Progenitor cell of endocrine pancreas (in vitro differentiated cells): Measurements from ENCODE around the gene CPNE4. TPM values are rescaled to one million over a fixed set of nuclear protein-coding genes. Genes with fewer than 3 reads are reported as not detected.

Source experiments
- DNase-seq: peaks from one replicate; pipeline ENCODE4 v3.0.0; 2021; ENCODE audit warnings: low spot score; ENCODE audit not compliant: unreplicated experiment
- H3K27ac Mint-ChIP-seq: 2 replicates; pipeline ENCODE4 v1.8.0; 2021; ENCODE audit warnings: mild to moderate bottlenecking, moderate library complexity, mixed read lengths
- H3K27me3 Mint-ChIP-seq: 2 replicates; pipeline ENCODE4 v1.8.0; 2021; ENCODE audit warnings: mixed read lengths
- H3K36me3 Mint-ChIP-seq: 2 replicates; pipeline ENCODE4 v1.8.0; 2022; ENCODE audit warnings: mixed read lengths; ENCODE audit not compliant: insufficient read depth
- H3K4me1 Mint-ChIP-seq: 2 replicates; pipeline ENCODE4 v1.8.0; 2021; ENCODE audit warnings: low read depth, mixed read lengths
- H3K4me3 Mint-ChIP-seq: 2 replicates; pipeline ENCODE4 v1.8.0; 2021; ENCODE audit warnings: low read depth, mild to moderate bottlenecking, moderate library complexity, mixed read lengths
- H3K9me3 Mint-ChIP-seq: 2 replicates; pipeline ENCODE4 v1.8.0; 2021; ENCODE audit warnings: low read depth, mixed read lengths
- CTCF ChIP-seq: fragments of 200-600 bp; sonication (generic); IDR thresholded peaks from one replicate; pipeline ENCODE4 v1.5.0; 2021; ENCODE audit warnings: antibody characterized with exemption, mild to moderate bottlenecking; ENCODE audit not compliant: unreplicated experiment
- total RNA-seq: library from RNA; stranded (reverse); gene quantifications from 2 replicates; pipeline ENCODE4 v1.2.1, GENCODE V29; 2021

Gene CPNE4
- total RNA-seq, 1 donor from 2014 or later, result 5.5 TPM

DNA sequence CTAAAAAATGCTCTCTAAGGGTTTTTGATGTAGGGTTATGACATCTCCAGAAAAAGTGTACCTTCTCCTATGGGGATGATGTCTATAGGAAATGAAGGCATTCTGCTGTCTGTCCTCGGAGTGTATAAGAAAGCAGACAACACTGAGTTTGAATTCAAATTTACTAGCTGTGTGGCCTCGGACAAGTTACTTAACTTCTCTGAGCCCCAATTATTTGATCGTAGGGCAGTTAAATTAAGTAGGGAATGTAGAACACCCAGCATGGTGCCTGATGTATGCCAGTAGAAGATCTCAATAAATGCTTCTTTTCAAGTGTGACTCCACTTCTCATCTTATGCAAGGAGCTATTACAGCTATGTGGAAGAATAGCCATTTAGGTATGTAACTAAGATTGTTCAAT is 184.6 kb downstream of the CPNE4 start:
- H3K27ac Mint-ChIP-seq, result no peak overlapping the region
- H3K36me3 Mint-ChIP-seq, result no peaks in the 10 kb centered on the region
- peaks cover 5% of the 10 kb centered on the region for H3K27me3 Mint-ChIP-seq
- no peaks in the 10 kb centered on the region for H3K4me1 Mint-ChIP-seq
- TF ChIP-seq CTCF, result no peak
- DNase-seq, result no peak
- H3K4me3 Mint-ChIP-seq, result no peak overlapping the region
- no peaks in the 10 kb centered on the region for H3K9me3 Mint-ChIP-seq

DNA sequence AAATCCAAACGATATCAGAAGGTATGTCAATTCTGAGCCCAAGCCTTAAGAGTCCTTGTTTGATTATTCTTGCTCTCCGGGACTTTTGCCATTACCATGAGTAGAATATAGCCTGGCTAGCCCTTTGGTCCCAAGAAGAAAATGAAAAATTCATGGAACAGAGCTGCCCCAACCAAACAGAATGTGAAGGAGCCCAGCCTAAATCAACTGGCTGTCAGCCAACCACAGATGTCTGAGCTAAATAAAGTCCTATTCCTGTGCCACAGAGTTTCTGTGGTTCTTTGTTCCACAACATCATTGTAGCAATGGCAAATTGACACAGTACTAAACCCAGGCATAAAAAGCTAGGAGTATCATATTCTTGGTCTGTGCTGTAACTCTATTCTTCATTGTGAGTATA is 185.2 kb downstream of the CPNE4 start:
- H3K9me3 Mint-ChIP-seq, result no peaks in the 10 kb centered on the region
- H3K4me3 Mint-ChIP-seq, result no peak overlapping the region
- DNase-seq, result no peak
- no peaks in the 10 kb centered on the region for H3K36me3 Mint-ChIP-seq
- no peak for TF ChIP-seq CTCF
- no peaks in the 10 kb centered on the region for H3K4me1 Mint-ChIP-seq
- peaks cover 5% of the 10 kb centered on the region for H3K27me3 Mint-ChIP-seq
- no peak overlapping the region for H3K27ac Mint-ChIP-seq

GRCh38 chr3:131847966-131848510 is 186.8 kb downstream of the CPNE4 start:
- no peaks in the 10 kb centered on the region for H3K9me3 Mint-ChIP-seq
- H3K27ac Mint-ChIP-seq, result no peak overlapping the region
- peaks cover 5% of the 10 kb centered on the region for H3K27me3 Mint-ChIP-seq
- no peak for DNase-seq
- no peaks in the 10 kb centered on the region for H3K36me3 Mint-ChIP-seq
- no peak for TF ChIP-seq CTCF
- peaks cover 2% of the 10 kb centered on the region for H3K4me1 Mint-ChIP-seq
- no peak overlapping the region for H3K4me3 Mint-ChIP-seq

DNA sequence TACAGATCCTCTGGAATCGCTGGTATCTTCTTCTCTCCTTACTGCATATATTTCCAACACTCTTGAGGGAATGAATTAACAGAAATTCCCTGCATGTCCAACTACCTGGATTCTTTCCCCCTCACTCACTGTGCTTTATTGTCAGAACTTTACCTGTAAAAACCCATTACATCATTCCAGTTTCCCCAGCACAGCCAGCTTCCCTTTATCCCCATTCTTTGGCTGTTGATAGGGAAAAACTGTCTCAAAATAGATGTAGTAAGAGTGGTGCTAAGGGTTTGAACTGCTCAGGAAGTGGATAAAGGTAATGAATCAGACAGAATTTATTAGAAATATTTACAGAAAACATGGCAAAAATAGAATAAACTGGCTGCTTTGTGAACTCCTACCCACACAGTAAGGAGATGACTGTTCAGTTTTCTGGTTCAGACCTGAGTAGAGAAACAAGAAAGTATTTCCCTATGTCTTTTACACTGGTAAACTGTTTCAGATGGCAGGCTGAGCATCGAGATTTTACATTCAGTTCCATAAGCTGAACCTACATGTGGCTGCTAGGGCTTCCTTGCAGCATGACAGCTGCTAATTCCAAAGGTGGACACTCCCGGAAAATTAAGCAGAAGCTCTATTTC is 188.4 kb downstream of the CPNE4 start:
- no peak for TF ChIP-seq CTCF
- Mint-ChIP-seq H3K27me3 (peaks cover 5% of the 10 kb centered on the region), H3K27ac (no peak overlapping the region), H3K4me3 (no peak overlapping the region), H3K4me1 (peaks cover 4% of the 10 kb centered on the region), H3K36me3 (no peaks in the 10 kb centered on the region), H3K9me3 (no peaks in the 10 kb centered on the region)
- no peak for DNase-seq

GRCh38 chr3:131843174-131843573 is 191.6 kb downstream of the CPNE4 start:
- Mint-ChIP-seq H3K4me1 (peaks cover 4% of the 10 kb centered on the region), H3K4me3 (no peak overlapping the region), H3K27me3 (peaks cover 5% of the 10 kb centered on the region), H3K9me3 (no peaks in the 10 kb centered on the region), H3K27ac (no peak overlapping the region), H3K36me3 (no peaks in the 10 kb centered on the region)
- TF ChIP-seq CTCF, result no peak
- no peak for DNase-seq
